ENCODE measurements around the gene SRSF12.

SRSF12 gene

GRCh38 chr6:89111933-89112332 lies 5.9 kb downstream of the SRSF12 start:
- ATAC-seq (ENCODE audit: low read depth) = no peak
- Histone ChIP-seq H3K27me3 (ENCODE audit: insufficient read depth, poor library complexity, severe bottlenecking) (no peaks in the 10 kb centered on the region), H3K4me3 (ENCODE audit: severe bottlenecking) (no peak overlapping the region), H3K27ac (ENCODE audit: poor library complexity, severe bottlenecking) (no peak overlapping the region), H3K4me1 (ENCODE audit: insufficient read depth, poor library complexity, severe bottlenecking) (no peaks in the 10 kb centered on the region), H3K9me3 (ENCODE audit: severe bottlenecking) (no peaks in the 10 kb centered on the region), H3K36me3 (ENCODE audit: low read depth) (no peaks in the 10 kb centered on the region)
- no peak for TF ChIP-seq CTCF (IDR thresholded peaks at IDR 0.05; ENCODE audit: poor library complexity, severe bottlenecking)
- no peak for DNase-seq (ENCODE audit: low spot score)

- H3K9me3 ChIP-seq (ENCODE audit: severe bottlenecking) = no peaks in the 10 kb centered on the region
- no peak overlapping the region for H3K27ac ChIP-seq (ENCODE audit: poor library complexity, severe bottlenecking)
- no peak overlapping the region for H3K4me3 ChIP-seq (ENCODE audit: severe bottlenecking)
- no peaks in the 10 kb centered on the region for H3K36me3 ChIP-seq (ENCODE audit: low read depth)
- no peak for TF ChIP-seq CTCF (IDR thresholded peaks at IDR 0.05; ENCODE audit: poor library complexity, severe bottlenecking)
- H3K4me1 ChIP-seq (ENCODE audit: insufficient read depth, poor library complexity, severe bottlenecking) = no peaks in the 10 kb centered on the region
- H3K27me3 ChIP-seq (ENCODE audit: insufficient read depth, poor library complexity, severe bottlenecking) = no peaks in the 10 kb centered on the region
- DNase-seq (ENCODE audit: low spot score) (no peak), ATAC-seq (ENCODE audit: low read depth) (no peak)
These were observed 7.6 kb downstream of the SRSF12 start for GRCh38 chr6:89110284-89110683.

GRCh38 chr6:89100114-89100513 lies 17.8 kb downstream of the SRSF12 start:
- H3K27ac ChIP-seq (ENCODE audit: poor library complexity, severe bottlenecking) = no peak overlapping the region
- TF ChIP-seq CTCF (IDR thresholded peaks at IDR 0.05; ENCODE audit: poor library complexity, severe bottlenecking) = no peak
- no peak overlapping the region for H3K4me3 ChIP-seq (ENCODE audit: severe bottlenecking)
- ATAC-seq (ENCODE audit: low read depth) = no peak
- DNase-seq (ENCODE audit: low spot score) = no peak
- no peaks in the 10 kb centered on the region for H3K36me3 ChIP-seq (ENCODE audit: low read depth)
- no peaks in the 10 kb centered on the region for H3K27me3 ChIP-seq (ENCODE audit: insufficient read depth, poor library complexity, severe bottlenecking)
- no peaks in the 10 kb centered on the region for H3K9me3 ChIP-seq (ENCODE audit: severe bottlenecking)
- H3K4me1 ChIP-seq (ENCODE audit: insufficient read depth, poor library complexity, severe bottlenecking) = no peaks in the 10 kb centered on the region

- Histone ChIP-seq H3K9me3 (ENCODE audit: severe bottlenecking) (no peaks in the 10 kb centered on the region), H3K27ac (ENCODE audit: poor library complexity, severe bottlenecking) (no peak overlapping the region), H3K27me3 (ENCODE audit: insufficient read depth, poor library complexity, severe bottlenecking) (no peaks in the 10 kb centered on the region), H3K4me1 (ENCODE audit: insufficient read depth, poor library complexity, severe bottlenecking) (no peaks in the 10 kb centered on the region), H3K36me3 (ENCODE audit: low read depth) (no peaks in the 10 kb centered on the region), H3K4me3 (ENCODE audit: severe bottlenecking) (no peak overlapping the region)
- TF ChIP-seq CTCF (IDR thresholded peaks at IDR 0.05; ENCODE audit: poor library complexity, severe bottlenecking) = no peak
- ATAC-seq (ENCODE audit: low read depth) (no peak), DNase-seq (ENCODE audit: low spot score) (no peak)
These were observed 19.4 kb downstream of the SRSF12 start for GRCh38 chr6:89098461-89098860.

GRCh38 chr6:89087881-89088280 lies 30.0 kb downstream of the SRSF12 start:
- Histone ChIP-seq H3K27me3 (ENCODE audit: insufficient read depth, poor library complexity, severe bottlenecking) (no peaks in the 10 kb centered on the region), H3K4me3 (ENCODE audit: severe bottlenecking) (no peak overlapping the region), H3K4me1 (ENCODE audit: insufficient read depth, poor library complexity, severe bottlenecking) (peaks cover 17% of the 10 kb centered on the region), H3K27ac (ENCODE audit: poor library complexity, severe bottlenecking) (no peak overlapping the region), H3K9me3 (ENCODE audit: severe bottlenecking) (no peaks in the 10 kb centered on the region), H3K36me3 (ENCODE audit: low read depth) (peaks cover 29% of the 10 kb centered on the region)
- no peak for ATAC-seq (ENCODE audit: low read depth)
- TF ChIP-seq CTCF (IDR thresholded peaks at IDR 0.05; ENCODE audit: poor library complexity, severe bottlenecking) = no peak
- no peak for DNase-seq (ENCODE audit: low spot score)
